HepG2 (cell line): ENCODE data around the gene VWA3A. TPM values are rescaled to one million over a fixed set of nuclear protein-coding genes. Genes with fewer than 3 reads are reported as not detected.

Source experiments
- CBX2 ChIP-seq, 2 experiments: fragments of 200-600 bp in 1 of 2; sonication (generic); formaldehyde crosslinking in 1 of 2; IDR thresholded peaks; 2 replicates each; pipeline versions ENCODE4 v1.7.0 to v1.8.1; 2018 to 2022; ENCODE audit warnings: low read depth in 2 of 2, low read length in 1 of 2, mild to moderate bottlenecking in 1 of 2, missing genetic modification reagents in 1 of 2
- DR1 ChIP-seq: sonication (generic); formaldehyde crosslinking; IDR thresholded peaks from 2 replicates; pipeline ENCODE4 v1.8.0; 2021; ENCODE audit warnings: mild to moderate bottlenecking, missing genetic modification reagents, inconsistent platforms
- FOXJ3 ChIP-seq: sonication (generic); formaldehyde crosslinking; IDR thresholded peaks from 2 replicates; pipeline ENCODE4 v1.4.0; 2020; ENCODE audit warnings: missing genetic modification reagents, mild to moderate bottlenecking, borderline replicate concordance
- HES4 ChIP-seq: sonication (generic); formaldehyde crosslinking; IDR thresholded peaks from 2 replicates; pipeline ENCODE4 v1.9.0; 2021; ENCODE audit warnings: mild to moderate bottlenecking, missing genetic modification reagents, borderline replicate concordance
- LRRFIP1 ChIP-seq: sonication (generic); formaldehyde crosslinking; conservative IDR thresholded peaks from 2 replicates; pipeline ENCODE4 v1.4.0; 2020; ENCODE audit warnings: missing genetic modification reagents
- NCOA5 ChIP-seq: sonication (generic); formaldehyde crosslinking; IDR thresholded peaks from 2 replicates; pipeline ENCODE4 v1.4.0; 2020; ENCODE audit warnings: missing genetic modification reagents
- PAX8 ChIP-seq: sonication (generic); formaldehyde crosslinking; IDR thresholded peaks from 2 replicates; pipeline ENCODE4 v1.8.0; 2022; ENCODE audit warnings: mild to moderate bottlenecking, missing genetic modification reagents, borderline replicate concordance
- PCBP1 ChIP-seq: fragments of 200-400 bp; formaldehyde crosslinking; IDR thresholded peaks from 2 replicates; pipeline ENCODE4 v1.6.1; 2017; ENCODE audit warnings: mild to moderate bottlenecking, low read depth, low read length, borderline replicate concordance
- PHF20 ChIP-seq: sonication (generic); formaldehyde crosslinking; IDR thresholded peaks from 2 replicates; pipeline ENCODE4 v1.5.0; 2020; ENCODE audit warnings: mild to moderate bottlenecking, missing genetic modification reagents
- RNF219 ChIP-seq: sonication (generic); formaldehyde crosslinking; IDR thresholded peaks from 2 replicates; pipeline ENCODE4 v1.5.0; 2020; ENCODE audit warnings: mild to moderate bottlenecking, missing genetic modification reagents
- ZBTB40 ChIP-seq, 2 experiments: fragments of 450-650 bp in 1 of 2; sonication (generic) in 1 of 2; formaldehyde crosslinking in 1 of 2; IDR thresholded peaks; 2 replicates each; pipeline versions ENCODE4 v1.6.1 to v1.8.0; 2016 to 2022; ENCODE audit warnings: antibody characterized with exemption in 1 of 2, mild to moderate bottlenecking in 1 of 2, missing genetic modification reagents in 1 of 2
- ZNF292 ChIP-seq: sonication (generic); formaldehyde crosslinking; IDR thresholded peaks from 2 replicates; pipeline ENCODE4 v1.8.1; 2022; ENCODE audit warnings: mild to moderate bottlenecking, low read depth, missing genetic modification reagents, borderline replicate concordance
- ZNF468 ChIP-seq: sonication (generic); formaldehyde crosslinking; IDR thresholded peaks from 2 replicates; pipeline ENCODE4 v1.8.0; 2022; ENCODE audit warnings: mild to moderate bottlenecking, moderate library complexity, missing genetic modification reagents
- polyA plus RNA-seq, 8 experiments: library from polyadenylated mRNA; depleted of rRNA in 3 of 8; stranded (reverse) in 7 of 8; unstranded in 1 of 8; fragments of >200 nt; fragmentation: Illumina TruSeq in 4 of 8; extraction: Trizol in 4 of 8; gene quantifications; 2 replicates each; pipeline versions ENCODE4 v1.2.1 to v1.2.3, GENCODE V29; 2011 to 2016; ENCODE audit warnings: low read depth in 4 of 8, missing spikeins in 1 of 8, mixed read lengths in 1 of 8; ENCODE audit not compliant: insufficient read depth in 1 of 8
- total RNA-seq, 5 experiments: library from RNA; depleted of rRNA; stranded (reverse); fragments of >200 nt; fragmentation: Illumina TruSeq; extraction: Trizol; gene quantifications; 2 replicates each; pipeline ENCODE4 v1.2.3, GENCODE V29; 2016; ENCODE audit warnings: low read depth in 1 of 5

VWA3A gene
- total and polyA plus RNA-seq, 2 of the 13 experiments (the other 11 are each of a cell fraction or from before 2014, with no cell fraction given): 0.03 to 0.07 TPM

GRCh38 chr16:22206013-22206841 is 113.9 kb downstream of the VWA3A start, which contains the start of gene EEF2K (continued):
- no peak; the same call in 1 of the 2 replicates for TF ChIP-seq RNF219
- peak; percentile 80 for TF ChIP-seq ZNF292
- TF ChIP-seq ZBTB40 (IDR thresholded peaks at IDR 0.05): no peak
- TF ChIP-seq ZBTB40 (CRISPR knock-in tag; IDR thresholded peaks at IDR 0.05): peak; percentile 76; the same call in 1 of the 2 replicates
- peak; percentile 82; the same call in 1 of the 2 replicates for TF ChIP-seq PAX8 (CRISPR knock-in tag)
- no peak for TF ChIP-seq LRRFIP1 (CRISPR knock-in tag)
- peak; percentile 99 for TF ChIP-seq HES4
- no peak for TF ChIP-seq PCBP1
- peak; percentile 78 for TF ChIP-seq PHF20
- TF ChIP-seq CBX2 (IDR thresholded peaks at IDR 0.05; ENCODE audit: low read depth, low read length): no peak
- TF ChIP-seq CBX2 (CRISPR knock-in tag; IDR thresholded peaks at IDR 0.05; ENCODE audit: low read depth): peak; percentile 60
- TF ChIP-seq NCOA5: no peak
- peak; percentile 46; the same call in 1 of the 2 replicates for TF ChIP-seq FOXJ3
- TF ChIP-seq DR1 (CRISPR knock-in tag): peak; percentile 41; the same call in 1 of the 2 replicates
- no peak for TF ChIP-seq ZNF468 (CRISPR knock-in tag)
